Fibroblast of pulmonary artery (primary cell): ENCODE measurements around the gene PRDM16.

Experiments used
- DNase-seq: peaks from one replicate; pipeline ENCODE4 v3.0.0-alpha.2; 2010; ENCODE audit warnings: low read depth
- H3K4me3 ChIP-seq: replicated peaks from 2 replicates; pipeline ENCODE4 v1.5.1; 2011; ENCODE audit warnings: low read depth, mild to moderate bottlenecking, control low read depth, low read length, moderate library complexity
- CTCF ChIP-seq: IDR thresholded peaks from 2 replicates; pipeline ENCODE4 v1.5.1; 2011; ENCODE audit warnings: mild to moderate bottlenecking, control low read depth, low read length, inconsistent platforms; ENCODE audit errors: missing control alignments

The PRDM16 gene

GRCh38 chr1:3242408-3243260, 173.6 kb downstream of the PRDM16 start:
- no peak overlapping the region for H3K4me3 ChIP-seq
- TF ChIP-seq CTCF = no peak
- no peak for DNase-seq

GRCh38 chr1:3243304-3243703, 174.3 kb downstream of the PRDM16 start:
- H3K4me3 ChIP-seq = no peak overlapping the region
- no peak for TF ChIP-seq CTCF
- no peak for DNase-seq

GRCh38 chr1:3244025-3244926, 175.3 kb downstream of the PRDM16 start:
- H3K4me3 ChIP-seq = no peak overlapping the region
- no peak for DNase-seq
- TF ChIP-seq CTCF = no peak

- TF ChIP-seq CTCF = no peak
- no peak overlapping the region for H3K4me3 ChIP-seq
- DNase-seq = no peak
Observed at GRCh38 chr1:3244927-3245315, 175.9 kb downstream of the PRDM16 start.

- H3K4me3 ChIP-seq = no peak overlapping the region
- no peak for TF ChIP-seq CTCF
- no peak for DNase-seq
Observed at GRCh38 chr1:3245344-3245743, 176.3 kb downstream of the PRDM16 start.

GRCh38 chr1:3245768-3246167, 176.8 kb downstream of the PRDM16 start:
- no peak for DNase-seq
- no peak for TF ChIP-seq CTCF
- no peak overlapping the region for H3K4me3 ChIP-seq
